HepG2 (cell line): ENCODE data around the gene FETUB. TPM values are rescaled to one million over a fixed set of nuclear protein-coding genes. Genes with fewer than 3 reads are reported as not detected.
A peak's percentile ranks its signal among the peaks of the same experiment; 100 is the strongest.

ENCODE experiments used
- AKAP8 ChIP-seq: sonication (generic); formaldehyde crosslinking; IDR thresholded peaks from 2 replicates; pipeline ENCODE4 v1.5.1; 2020; ENCODE audit warnings: mild to moderate bottlenecking, missing genetic modification reagents
- CREB3 ChIP-seq: sonication (generic); formaldehyde crosslinking; IDR thresholded peaks from 2 replicates; pipeline ENCODE4 v1.5.0; 2020; ENCODE audit warnings: missing genetic modification reagents
- DZIP1 ChIP-seq: sonication (generic); formaldehyde crosslinking; IDR thresholded peaks from 2 replicates; pipeline ENCODE4 v1.5.0; 2020; ENCODE audit warnings: mild to moderate bottlenecking, missing genetic modification reagents
- ETV5 ChIP-seq: IDR thresholded peaks from 2 replicates; pipeline ENCODE4 v1.6.1; 2018; ENCODE audit warnings: missing biosample characterization, missing genetic modification reagents, inconsistent platforms, borderline replicate concordance
- FOXO1 ChIP-seq: sonication (generic); formaldehyde crosslinking; IDR thresholded peaks from 2 replicates; pipeline ENCODE4 v1.4.0; 2020; ENCODE audit warnings: missing genetic modification reagents
- GATAD2A ChIP-seq: IDR thresholded peaks from 2 replicates; pipeline ENCODE4 v1.6.1; 2016
- HMGA1 ChIP-seq: sonication (generic); formaldehyde crosslinking; conservative IDR thresholded peaks from 2 replicates; pipeline ENCODE4 v1.4.0; 2020; ENCODE audit warnings: missing genetic modification reagents
- KDM5B ChIP-seq: sonication (generic); formaldehyde crosslinking; IDR thresholded peaks from 2 replicates; pipeline ENCODE4 v1.4.0; 2020; ENCODE audit warnings: missing genetic modification reagents, mild to moderate bottlenecking, borderline replicate concordance
- POGZ ChIP-seq: sonication (generic); formaldehyde crosslinking; IDR thresholded peaks from 2 replicates; pipeline ENCODE4 v1.4.0; 2020; ENCODE audit warnings: mild to moderate bottlenecking, missing genetic modification reagents
- REPIN1 ChIP-seq: sonication (generic); formaldehyde crosslinking; IDR thresholded peaks from 2 replicates; pipeline ENCODE4 v1.8.0; 2022; ENCODE audit warnings: missing genetic modification reagents, low read depth, mild to moderate bottlenecking, borderline replicate concordance
- TBL1XR1 ChIP-seq: fragments of 150-350 bp; IDR thresholded peaks from 2 replicates; pipeline ENCODE4 v1.6.1; 2014; ENCODE audit warnings: borderline replicate concordance, low read length; ENCODE audit not compliant: partially characterized antibody
- ZFP62 ChIP-seq: sonication (generic); formaldehyde crosslinking; IDR thresholded peaks from 2 replicates; pipeline ENCODE4 v1.4.0; 2020; ENCODE audit warnings: missing genetic modification reagents
- ZHX1 ChIP-seq: sonication (generic); formaldehyde crosslinking; IDR thresholded peaks from 2 replicates; pipeline ENCODE4 v1.8.1; 2022; ENCODE audit warnings: low read depth, mild to moderate bottlenecking, missing genetic modification reagents
- ZNF441 ChIP-seq: sonication (generic); formaldehyde crosslinking; IDR thresholded peaks from 2 replicates; pipeline ENCODE4 v1.7.0; 2021; ENCODE audit warnings: missing genetic modification reagents, borderline replicate concordance
- ZNF563 ChIP-seq: sonication (generic); formaldehyde crosslinking; IDR thresholded peaks from 2 replicates; pipeline ENCODE4 v1.8.0; 2022; ENCODE audit warnings: mild to moderate bottlenecking, moderate library complexity, missing genetic modification reagents
- ZNF576 ChIP-seq: sonication (generic); formaldehyde crosslinking; IDR thresholded peaks from 2 replicates; pipeline ENCODE4 v1.4.0; 2020; ENCODE audit warnings: mild to moderate bottlenecking, missing genetic modification reagents
- ZNF619 ChIP-seq: sonication (generic); formaldehyde crosslinking; IDR thresholded peaks from 2 replicates; pipeline ENCODE4 v1.4.0; 2020; ENCODE audit warnings: mild to moderate bottlenecking, missing genetic modification reagents
- ZNF816 ChIP-seq: sonication (generic); formaldehyde crosslinking; IDR thresholded peaks from 2 replicates; pipeline ENCODE4 v1.8.0; 2022; ENCODE audit warnings: missing genetic modification reagents, mild to moderate bottlenecking, borderline replicate concordance
- polyA plus RNA-seq, 8 experiments: library from polyadenylated mRNA; depleted of rRNA in 3 of 8; stranded (reverse) in 7 of 8; unstranded in 1 of 8; fragments of >200 nt; fragmentation: Illumina TruSeq in 4 of 8; extraction: Trizol in 4 of 8; gene quantifications; 2 replicates each; pipeline versions ENCODE4 v1.2.1 to v1.2.3, GENCODE V29; 2011 to 2016; ENCODE audit warnings: low read depth in 4 of 8, missing spikeins in 1 of 8, mixed read lengths in 1 of 8; ENCODE audit not compliant: insufficient read depth in 1 of 8
- total RNA-seq, 5 experiments: library from RNA; depleted of rRNA; stranded (reverse); fragments of >200 nt; fragmentation: Illumina TruSeq; extraction: Trizol; gene quantifications; 2 replicates each; pipeline ENCODE4 v1.2.3, GENCODE V29; 2016; ENCODE audit warnings: low read depth in 1 of 5
- TF ChIP-seq, protein P1 (sequence below): sonication (generic); formaldehyde crosslinking; IDR thresholded peaks from 2 replicates; pipeline ENCODE4 v1.4.0; 2020; ENCODE audit warnings: low read depth, mild to moderate bottlenecking, missing genetic modification reagents
- TF ChIP-seq, protein P2 (sequence below): sonication (generic); formaldehyde crosslinking; IDR thresholded peaks from 2 replicates; pipeline ENCODE4 v1.8.1; 2022; ENCODE audit warnings: mild to moderate bottlenecking, missing genetic modification reagents

Gene FETUB
- total and polyA plus RNA-seq, 2 of the 13 experiments (the other 11 are each of a cell fraction or from before 2014, with no cell fraction given), result 2.1 to 4.4 TPM

DNA sequence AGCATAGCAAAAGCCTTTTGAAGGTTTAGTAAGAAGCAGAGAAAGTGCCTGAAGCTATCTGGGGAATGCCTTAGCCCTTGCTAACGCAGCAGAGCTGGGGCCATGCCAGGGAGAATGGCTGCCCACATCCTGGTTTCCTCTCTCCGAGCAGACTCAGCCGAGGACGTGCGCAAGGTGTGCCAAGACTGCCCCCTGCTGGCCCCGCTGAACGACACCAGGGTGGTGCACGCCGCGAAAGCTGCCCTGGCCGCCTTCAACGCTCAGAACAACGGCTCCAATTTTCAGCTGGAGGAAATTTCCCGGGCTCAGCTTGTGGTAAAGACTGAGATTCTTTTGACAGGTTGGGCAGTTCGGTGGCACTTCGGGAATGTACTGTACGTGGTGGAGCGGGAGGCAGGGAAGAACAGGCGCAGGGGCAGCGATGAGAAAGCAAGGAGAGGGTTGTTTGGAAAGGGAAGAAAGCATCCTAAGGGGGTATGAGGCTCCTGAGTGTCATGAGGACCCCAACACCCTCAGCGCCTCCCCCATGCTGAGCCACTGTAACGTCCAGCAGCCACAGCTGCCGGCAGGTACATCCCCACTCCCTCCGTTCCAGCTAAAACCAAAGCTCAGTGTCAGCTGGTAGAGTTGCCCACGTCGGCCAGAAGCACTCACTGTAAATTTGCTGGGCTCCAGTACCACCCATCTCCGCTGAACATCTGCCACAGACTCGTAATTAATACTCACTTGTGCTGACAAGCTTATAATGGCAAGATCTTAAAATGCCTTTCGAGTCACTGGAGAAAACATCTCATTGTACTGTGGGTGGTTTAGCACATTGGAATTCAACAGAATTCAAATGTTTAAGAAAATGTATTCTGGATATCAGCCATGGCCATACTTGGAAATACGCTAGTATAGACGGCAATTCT is 22.9 kb upstream of the FETUB start (continued):
- TF ChIP-seq, protein P1, sequence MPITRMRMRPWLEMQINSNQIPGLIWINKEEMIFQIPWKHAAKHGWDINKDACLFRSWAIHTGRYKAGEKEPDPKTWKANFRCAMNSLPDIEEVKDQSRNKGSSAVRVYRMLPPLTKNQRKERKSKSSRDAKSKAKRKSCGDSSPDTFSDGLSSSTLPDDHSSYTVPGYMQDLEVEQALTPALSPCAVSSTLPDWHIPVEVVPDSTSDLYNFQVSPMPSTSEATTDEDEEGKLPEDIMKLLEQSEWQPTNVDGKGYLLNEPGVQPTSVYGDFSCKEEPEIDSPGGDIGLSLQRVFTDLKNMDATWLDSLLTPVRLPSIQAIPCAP (CRISPR knock-in tag), result no peak
- TF ChIP-seq ETV5 (CRISPR knock-in tag) (no peak), ZNF816 (CRISPR knock-in tag) (no peak), KDM5B (CRISPR knock-in tag) (0 out of 2 replicates have a peak, but pooled peaks have one; percentile 33), ZNF576 (CRISPR knock-in tag) (no peak), REPIN1 (CRISPR knock-in tag) (peak; percentile 35; the same call in 1 of the 2 replicates), ZHX1 (CRISPR knock-in tag) (0 out of 2 replicates have a peak, but pooled peaks have one; percentile 34), HMGA1 (CRISPR knock-in tag) (no peak), AKAP8 (CRISPR knock-in tag) (peak; percentile 17; the same call in 1 of the 2 replicates), TBL1XR1 (no peak), POGZ (peak; percentile 50; the same call in 1 of the 2 replicates), DZIP1 (CRISPR knock-in tag) (0 out of 2 replicates have a peak, but pooled peaks have one; percentile 19), GATAD2A (CRISPR knock-in tag) (no peak), FOXO1 (CRISPR knock-in tag) (0 out of 2 replicates have a peak, but pooled peaks have one; percentile 54), ZNF619 (CRISPR knock-in tag) (no peak), ZFP62 (CRISPR knock-in tag) (no peak), ZNF563 (CRISPR knock-in tag) (peak; percentile 29; the same call in 1 of the 2 replicates), ZNF441 (CRISPR knock-in tag) (no peak), CREB3 (CRISPR knock-in tag) (no peak)
- TF ChIP-seq, protein P2, sequence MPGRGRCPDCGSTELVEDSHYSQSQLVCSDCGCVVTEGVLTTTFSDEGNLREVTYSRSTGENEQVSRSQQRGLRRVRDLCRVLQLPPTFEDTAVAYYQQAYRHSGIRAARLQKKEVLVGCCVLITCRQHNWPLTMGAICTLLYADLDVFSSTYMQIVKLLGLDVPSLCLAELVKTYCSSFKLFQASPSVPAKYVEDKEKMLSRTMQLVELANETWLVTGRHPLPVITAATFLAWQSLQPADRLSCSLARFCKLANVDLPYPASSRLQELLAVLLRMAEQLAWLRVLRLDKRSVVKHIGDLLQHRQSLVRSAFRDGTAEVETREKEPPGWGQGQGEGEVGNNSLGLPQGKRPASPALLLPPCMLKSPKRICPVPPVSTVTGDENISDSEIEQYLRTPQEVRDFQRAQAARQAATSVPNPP (CRISPR knock-in tag), result no peak
